HEK293 (cell line): ENCODE data around the gene GLCCI1.

Experiments
- CTCF ChIA-PET: fragments of 350-600 bp; formaldehyde crosslinking; extraction: SDS; loops from one replicate; lab custom pipeline; 2021; ENCODE audit warnings: antibody characterized with exemption; lab: Yijun Ruan, JAX
- POLR2A ChIA-PET: fragments of 300-600 bp; formaldehyde crosslinking; extraction: SDS; loops from one replicate; lab custom pipeline; 2020; ENCODE audit warnings: antibody characterized with exemption, inconsistent platforms; lab: Yijun Ruan, JAX
- H3K27ac ChIP-seq: fragments of 200-500 bp; sonication (Bioruptor generic); 2 replicates; pipeline ENCODE4 v1.5.1; 2014; ENCODE audit warnings: low read depth, low read length, control low read depth, inconsistent platforms; ENCODE audit errors: extremely low read depth
- H3K36me3 ChIP-seq, 2 experiments: fragments of 200-500 bp in 1 of 2; sonication (Bioruptor generic) in 1 of 2; 1 replicate in 1 of 2; 2 replicates in 1 of 2; pipeline ENCODE4 v1.5.1; 2014 to 2017; ENCODE audit warnings: inconsistent platforms in 2 of 2, low read length in 2 of 2; ENCODE audit not compliant: control insufficient read depth in 2 of 2, insufficient read depth in 1 of 2
- H3K4me1 ChIP-seq: fragments of 200-500 bp; sonication (Bioruptor generic); 2 replicates; pipeline ENCODE4 v1.5.1; 2014; ENCODE audit warnings: mild to moderate bottlenecking, low read length, inconsistent platforms; ENCODE audit not compliant: control insufficient read depth, insufficient read depth
- H3K4me3 ChIP-seq: 2 replicates; pipeline ENCODE4 v1.5.1; 2011; ENCODE audit warnings: low read depth, mild to moderate bottlenecking, control low read depth, low read length, moderate library complexity
- H3K9me3 ChIP-seq: fragments of 200-500 bp; sonication (Bioruptor generic); 2 replicates; pipeline ENCODE4 v1.5.1; 2014; ENCODE audit warnings: low read depth, low read length, inconsistent platforms; ENCODE audit not compliant: control insufficient read depth, insufficient read depth
- GFI1B ChIP-seq: fragments of 450-650 bp; formaldehyde crosslinking; IDR thresholded peaks from 2 replicates; pipeline ENCODE4 v1.5.1; 2016; ENCODE audit warnings: missing biosample characterization, missing genetic modification characterization
- GLIS1 ChIP-seq: fragments of 450-650 bp; formaldehyde crosslinking; IDR thresholded peaks from 2 replicates; pipeline ENCODE4 v1.5.1; 2016; ENCODE audit warnings: missing biosample characterization, missing genetic modification characterization
- OVOL3 ChIP-seq: fragments of 450-650 bp; formaldehyde crosslinking; IDR thresholded peaks from 2 replicates; pipeline ENCODE4 v1.5.1; 2016; ENCODE audit warnings: missing biosample characterization, missing genetic modification characterization
- SP3 ChIP-seq: fragments of 450-650 bp; formaldehyde crosslinking; IDR thresholded peaks from 2 replicates; pipeline ENCODE4 v1.5.1; 2016; ENCODE audit warnings: missing biosample characterization, missing genetic modification characterization
- TCF7L2 ChIP-seq: IDR thresholded peaks from 2 replicates; pipeline ENCODE4 v1.6.1; 2011; ENCODE audit warnings: low read depth, mild to moderate bottlenecking, inconsistent platforms, low read length, moderate library complexity, borderline replicate concordance
- ZBTB17 ChIP-seq: fragments of 450-650 bp; formaldehyde crosslinking; IDR thresholded peaks from 2 replicates; pipeline ENCODE4 v1.5.1; 2016; ENCODE audit warnings: missing biosample characterization, missing genetic modification characterization
- ZFP41 ChIP-seq: fragments of 450-650 bp; formaldehyde crosslinking; IDR thresholded peaks from 2 replicates; pipeline ENCODE4 v1.5.1; 2016; ENCODE audit warnings: missing biosample characterization, missing genetic modification characterization, borderline replicate concordance
- ZIC2 ChIP-seq: fragments of 450-650 bp; formaldehyde crosslinking; IDR thresholded peaks from 2 replicates; pipeline ENCODE4 v1.5.1; 2016; ENCODE audit warnings: missing biosample characterization, missing genetic modification characterization
- ZNF133 ChIP-seq: fragments of 450-650 bp; formaldehyde crosslinking; IDR thresholded peaks from 2 replicates; pipeline ENCODE4 v1.5.1; 2016; ENCODE audit warnings: missing biosample characterization, missing genetic modification characterization
- ZNF184 ChIP-seq: fragments of 450-650 bp; IDR thresholded peaks from 2 replicates; pipeline ENCODE4 v1.5.1; 2018; ENCODE audit warnings: missing biosample characterization, mild to moderate bottlenecking, missing genetic modification characterization
- ZNF521 ChIP-seq: fragments of 450-650 bp; formaldehyde crosslinking; IDR thresholded peaks from 2 replicates; pipeline ENCODE4 v1.5.1; 2017; ENCODE audit warnings: missing biosample characterization, mild to moderate bottlenecking, missing genetic modification characterization
- ZNF530 ChIP-seq: fragments of 450-650 bp; formaldehyde crosslinking; IDR thresholded peaks from 2 replicates; pipeline ENCODE4 v1.5.1; 2016; ENCODE audit warnings: low read depth, missing biosample characterization, missing genetic modification characterization
- ZNF561 ChIP-seq: fragments of 450-650 bp; IDR thresholded peaks from 2 replicates; pipeline ENCODE4 v1.5.1; 2018; ENCODE audit warnings: missing biosample characterization, missing genetic modification characterization, borderline replicate concordance
- ZNF621 ChIP-seq: fragments of 450-650 bp; formaldehyde crosslinking; IDR thresholded peaks from 2 replicates; pipeline ENCODE4 v1.5.1; 2017; ENCODE audit warnings: missing biosample characterization, missing genetic modification characterization
- ZNF768 ChIP-seq: fragments of 450-650 bp; formaldehyde crosslinking; IDR thresholded peaks from 2 replicates; pipeline ENCODE4 v1.5.1; 2018; ENCODE audit warnings: missing biosample characterization, mild to moderate bottlenecking, missing genetic modification characterization
- ZXDB ChIP-seq: fragments of 450-650 bp; formaldehyde crosslinking; IDR thresholded peaks from 2 replicates; pipeline ENCODE4 v1.5.1; 2016; ENCODE audit warnings: missing biosample characterization, missing genetic modification characterization
- TF ChIP-seq, protein P1 (sequence below): fragments of 450-650 bp; formaldehyde crosslinking; conservative IDR thresholded peaks from 2 replicates; pipeline ENCODE4 v1.5.1; 2016; ENCODE audit warnings: low read depth, missing biosample characterization, missing genetic modification characterization
- TF ChIP-seq, protein P2 (sequence below): fragments of 450-650 bp; formaldehyde crosslinking; IDR thresholded peaks from 2 replicates; pipeline ENCODE4 v1.5.1; 2016; ENCODE audit warnings: missing biosample characterization, missing genetic modification characterization
- TF ChIP-seq, protein P3 (sequence below): fragments of 450-650 bp; formaldehyde crosslinking; IDR thresholded peaks from 2 replicates; pipeline ENCODE4 v1.5.1; 2017; ENCODE audit warnings: missing biosample characterization, missing genetic modification characterization
- TF ChIP-seq, protein P4 (sequence below): fragments of 450-650 bp; formaldehyde crosslinking; IDR thresholded peaks from 2 replicates; pipeline ENCODE4 v1.5.1; 2016; ENCODE audit warnings: missing biosample characterization, missing genetic modification characterization
- TF ChIP-seq, protein P5 (sequence below): fragments of 450-650 bp; formaldehyde crosslinking; IDR thresholded peaks from 2 replicates; pipeline ENCODE4 v1.5.1; 2016; ENCODE audit warnings: missing biosample characterization, missing genetic modification characterization

GLCCI1 gene

DNA sequence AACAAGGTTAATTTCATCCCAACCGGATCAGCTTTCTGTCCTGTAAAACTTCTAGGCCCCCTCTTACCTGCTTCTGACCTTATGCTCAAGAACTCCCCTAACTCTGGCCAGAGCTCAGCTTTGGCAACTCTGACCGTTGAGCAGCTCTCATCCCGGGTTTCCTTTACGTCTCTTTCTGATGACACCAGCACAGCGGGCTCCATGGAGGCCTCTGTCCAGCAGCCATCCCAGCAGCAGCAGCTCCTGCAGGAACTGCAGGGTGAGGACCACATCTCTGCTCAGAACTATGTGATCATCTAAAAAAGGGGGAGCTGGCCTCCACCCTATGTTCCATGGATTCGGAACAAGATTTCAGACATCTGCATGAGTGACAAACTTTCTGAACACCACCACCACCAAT, 117.6 kb downstream of the GLCCI1 start (continued):
- TF ChIP-seq, protein P1, sequence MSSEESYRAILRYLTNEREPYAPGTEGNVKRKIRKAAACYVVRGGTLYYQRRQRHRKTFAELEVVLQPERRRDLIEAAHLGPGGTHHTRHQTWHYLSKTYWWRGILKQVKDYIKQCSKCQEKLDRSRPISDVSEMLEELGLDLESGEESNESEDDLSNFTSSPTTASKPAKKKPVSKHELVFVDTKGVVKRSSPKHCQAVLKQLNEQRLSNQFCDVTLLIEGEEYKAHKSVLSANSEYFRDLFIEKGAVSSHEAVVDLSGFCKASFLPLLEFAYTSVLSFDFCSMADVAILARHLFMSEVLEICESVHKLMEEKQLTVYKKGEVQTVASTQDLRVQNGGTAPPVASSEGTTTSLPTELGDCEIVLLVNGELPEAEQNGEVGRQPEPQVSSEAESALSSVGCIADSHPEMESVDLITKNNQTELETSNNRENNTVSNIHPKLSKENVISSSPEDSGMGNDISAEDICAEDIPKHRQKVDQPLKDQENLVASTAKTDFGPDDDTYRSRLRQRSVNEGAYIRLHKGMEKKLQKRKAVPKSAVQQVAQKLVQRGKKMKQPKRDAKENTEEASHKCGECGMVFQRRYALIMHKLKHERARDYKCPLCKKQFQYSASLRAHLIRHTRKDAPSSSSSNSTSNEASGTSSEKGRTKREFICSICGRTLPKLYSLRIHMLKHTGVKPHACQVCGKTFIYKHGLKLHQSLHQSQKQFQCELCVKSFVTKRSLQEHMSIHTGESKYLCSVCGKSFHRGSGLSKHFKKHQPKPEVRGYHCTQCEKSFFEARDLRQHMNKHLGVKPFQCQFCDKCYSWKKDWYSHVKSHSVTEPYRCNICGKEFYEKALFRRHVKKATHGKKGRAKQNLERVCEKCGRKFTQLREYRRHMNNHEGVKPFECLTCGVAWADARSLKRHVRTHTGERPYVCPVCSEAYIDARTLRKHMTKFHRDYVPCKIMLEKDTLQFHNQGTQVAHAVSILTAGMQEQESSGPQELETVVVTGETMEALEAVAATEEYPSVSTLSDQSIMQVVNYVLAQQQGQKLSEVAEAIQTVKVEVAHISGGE (tag by site-specific recombination), result no peak
- TF ChIP-seq ZNF530 (tag by site-specific recombination), result no peak
- TF ChIP-seq ZIC2 (tag by site-specific recombination), result no peak
- TF ChIP-seq, protein P2, sequence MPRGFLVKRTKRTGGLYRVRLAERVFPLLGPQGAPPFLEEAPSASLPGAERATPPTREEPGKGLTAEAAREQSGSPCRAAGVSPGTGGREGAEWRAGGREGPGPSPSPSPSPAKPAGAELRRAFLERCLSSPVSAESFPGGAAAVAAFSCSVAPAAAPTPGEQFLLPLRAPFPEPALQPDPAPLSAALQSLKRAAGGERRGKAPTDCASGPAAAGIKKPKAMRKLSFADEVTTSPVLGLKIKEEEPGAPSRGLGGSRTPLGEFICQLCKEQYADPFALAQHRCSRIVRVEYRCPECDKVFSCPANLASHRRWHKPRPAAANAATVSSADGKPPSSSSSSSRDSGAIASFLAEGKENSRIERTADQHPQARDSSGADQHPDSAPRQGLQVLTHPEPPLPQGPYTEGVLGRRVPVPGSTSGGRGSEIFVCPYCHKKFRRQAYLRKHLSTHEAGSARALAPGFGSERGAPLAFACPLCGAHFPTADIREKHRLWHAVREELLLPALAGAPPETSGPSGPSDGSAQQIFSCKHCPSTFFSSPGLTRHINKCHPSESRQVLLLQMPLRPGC (tag by site-specific recombination), result no peak
- TF ChIP-seq OVOL3 (tag by site-specific recombination), result no peak
- TF ChIP-seq TCF7L2, result no peak
- no peak for TF ChIP-seq ZNF133
- TF ChIP-seq, protein P3, sequence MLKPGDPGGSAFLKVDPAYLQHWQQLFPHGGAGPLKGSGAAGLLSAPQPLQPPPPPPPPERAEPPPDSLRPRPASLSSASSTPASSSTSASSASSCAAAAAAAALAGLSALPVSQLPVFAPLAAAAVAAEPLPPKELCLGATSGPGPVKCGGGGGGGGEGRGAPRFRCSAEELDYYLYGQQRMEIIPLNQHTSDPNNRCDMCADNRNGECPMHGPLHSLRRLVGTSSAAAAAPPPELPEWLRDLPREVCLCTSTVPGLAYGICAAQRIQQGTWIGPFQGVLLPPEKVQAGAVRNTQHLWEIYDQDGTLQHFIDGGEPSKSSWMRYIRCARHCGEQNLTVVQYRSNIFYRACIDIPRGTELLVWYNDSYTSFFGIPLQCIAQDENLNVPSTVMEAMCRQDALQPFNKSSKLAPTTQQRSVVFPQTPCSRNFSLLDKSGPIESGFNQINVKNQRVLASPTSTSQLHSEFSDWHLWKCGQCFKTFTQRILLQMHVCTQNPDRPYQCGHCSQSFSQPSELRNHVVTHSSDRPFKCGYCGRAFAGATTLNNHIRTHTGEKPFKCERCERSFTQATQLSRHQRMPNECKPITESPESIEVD (tag by site-specific recombination), result no peak
- TF ChIP-seq ZNF521 (tag by site-specific recombination), result no peak
- TF ChIP-seq, protein P4, sequence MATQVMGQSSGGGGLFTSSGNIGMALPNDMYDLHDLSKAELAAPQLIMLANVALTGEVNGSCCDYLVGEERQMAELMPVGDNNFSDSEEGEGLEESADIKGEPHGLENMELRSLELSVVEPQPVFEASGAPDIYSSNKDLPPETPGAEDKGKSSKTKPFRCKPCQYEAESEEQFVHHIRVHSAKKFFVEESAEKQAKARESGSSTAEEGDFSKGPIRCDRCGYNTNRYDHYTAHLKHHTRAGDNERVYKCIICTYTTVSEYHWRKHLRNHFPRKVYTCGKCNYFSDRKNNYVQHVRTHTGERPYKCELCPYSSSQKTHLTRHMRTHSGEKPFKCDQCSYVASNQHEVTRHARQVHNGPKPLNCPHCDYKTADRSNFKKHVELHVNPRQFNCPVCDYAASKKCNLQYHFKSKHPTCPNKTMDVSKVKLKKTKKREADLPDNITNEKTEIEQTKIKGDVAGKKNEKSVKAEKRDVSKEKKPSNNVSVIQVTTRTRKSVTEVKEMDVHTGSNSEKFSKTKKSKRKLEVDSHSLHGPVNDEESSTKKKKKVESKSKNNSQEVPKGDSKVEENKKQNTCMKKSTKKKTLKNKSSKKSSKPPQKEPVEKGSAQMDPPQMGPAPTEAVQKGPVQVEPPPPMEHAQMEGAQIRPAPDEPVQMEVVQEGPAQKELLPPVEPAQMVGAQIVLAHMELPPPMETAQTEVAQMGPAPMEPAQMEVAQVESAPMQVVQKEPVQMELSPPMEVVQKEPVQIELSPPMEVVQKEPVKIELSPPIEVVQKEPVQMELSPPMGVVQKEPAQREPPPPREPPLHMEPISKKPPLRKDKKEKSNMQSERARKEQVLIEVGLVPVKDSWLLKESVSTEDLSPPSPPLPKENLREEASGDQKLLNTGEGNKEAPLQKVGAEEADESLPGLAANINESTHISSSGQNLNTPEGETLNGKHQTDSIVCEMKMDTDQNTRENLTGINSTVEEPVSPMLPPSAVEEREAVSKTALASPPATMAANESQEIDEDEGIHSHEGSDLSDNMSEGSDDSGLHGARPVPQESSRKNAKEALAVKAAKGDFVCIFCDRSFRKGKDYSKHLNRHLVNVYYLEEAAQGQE (tag by site-specific recombination), result no peak
- TF ChIP-seq, protein P5, sequence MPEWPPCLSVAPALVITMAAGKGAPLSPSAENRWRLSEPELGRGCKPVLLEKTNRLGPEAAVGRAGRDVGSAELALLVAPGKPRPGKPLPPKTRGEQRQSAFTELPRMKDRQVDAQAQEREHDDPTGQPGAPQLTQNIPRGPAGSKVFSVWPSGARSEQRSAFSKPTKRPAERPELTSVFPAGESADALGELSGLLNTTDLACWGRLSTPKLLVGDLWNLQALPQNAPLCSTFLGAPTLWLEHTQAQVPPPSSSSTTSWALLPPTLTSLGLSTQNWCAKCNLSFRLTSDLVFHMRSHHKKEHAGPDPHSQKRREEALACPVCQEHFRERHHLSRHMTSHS, result no peak

DNA sequence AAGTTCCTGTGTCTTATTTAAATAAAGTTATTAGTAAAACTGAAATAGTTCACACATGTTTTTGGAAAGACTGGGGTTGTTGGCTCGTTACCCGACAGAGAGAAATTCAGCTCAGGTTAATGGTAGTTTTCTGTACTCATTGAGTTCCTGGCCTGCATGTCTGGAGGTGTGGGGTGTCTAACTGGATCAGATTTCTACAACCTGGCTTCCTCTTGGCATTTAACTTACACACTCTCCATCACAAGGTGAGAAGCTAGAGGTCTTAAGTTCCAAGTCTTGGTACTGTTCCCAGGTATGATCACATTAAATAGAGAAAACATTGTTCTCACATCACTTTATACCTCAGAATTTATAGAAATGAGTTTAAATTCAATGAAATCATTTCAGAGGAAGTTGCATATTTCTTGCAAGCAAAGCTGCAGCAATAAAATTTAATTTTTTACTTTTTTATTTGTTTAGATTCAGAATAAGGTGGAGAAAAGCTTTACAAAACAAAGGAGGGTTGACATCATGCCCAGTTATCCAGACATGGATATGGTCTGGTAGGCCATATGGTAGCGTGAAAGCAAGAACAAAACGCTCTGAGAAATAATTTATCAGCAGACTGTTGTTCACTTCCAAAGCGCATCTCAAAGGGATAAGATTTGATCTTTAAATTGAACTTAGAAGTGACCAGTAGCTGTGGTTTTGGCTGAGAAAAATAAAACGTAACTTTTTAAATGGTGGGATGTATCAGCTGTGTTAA, 120.6 kb downstream of the GLCCI1 start:
- Histone ChIP-seq H3K27ac (no peak overlapping the region), H3K4me1 (no peaks in the 10 kb centered on the region), H3K4me3 (no peak overlapping the region), H3K9me3 (no peaks in the 10 kb centered on the region), H3K36me3 (peaks cover 0 to 11% of the 10 kb centered on the region in 2 experiments; a peak in 1 of 3 replicates)
- ChIA-PET POLR2A (no interaction called here), CTCF (no interaction called here)
- no peak for TF ChIP-seq ZNF133
- TF ChIP-seq ZBTB17 (tag by site-specific recombination), result no peak
- TF ChIP-seq ZNF184 (tag by site-specific recombination), result no peak
- no peak for TF ChIP-seq ZXDB (tag by site-specific recombination)
- no peak for TF ChIP-seq ZNF561 (tag by site-specific recombination)
- TF ChIP-seq GLIS1, result no peak
- TF ChIP-seq SP3 (tag by site-specific recombination), result no peak
- TF ChIP-seq ZFP41 (tag by site-specific recombination), result no peak
- no peak for TF ChIP-seq ZNF768
- no peak for TF ChIP-seq ZNF621
- TF ChIP-seq GFI1B (tag by site-specific recombination), result no peak
- TF ChIP-seq, protein P1 (tag by site-specific recombination), result no peak
